GM21717 (cell line): ENCODE measurements around the gene CTDNEP1.
"Not testable (repeated sequence)": the region's sequence is repeated elsewhere in the genome, so short reads cannot be mapped to it uniquely, and the experiment has no call there.

Experiments
- ATAC-seq: cut with Tn5 transposase; IDR thresholded peaks from one replicate; pipeline ENCODE4 v1.9.1; 2021; ENCODE audit warnings: mild to moderate bottlenecking, moderate library complexity; ENCODE audit not compliant: unreplicated experiment

The CTDNEP1 gene

GRCh38 chr17:7249214-7249613 lies 2.3 kb downstream of the CTDNEP1 start:
- no peak for ATAC-seq

GRCh38 chr17:7248796-7249195 lies 2.7 kb downstream of the CTDNEP1 start:
- no peak for ATAC-seq

GRCh38 chr17:7246779-7247178 lies 4.8 kb downstream of the CTDNEP1 start:
- ATAC-seq, result no peak

GRCh38 chr17:7243838-7244237 lies 7.7 kb downstream of the CTDNEP1 start:
- ATAC-seq, result not testable (repeated sequence)

- ATAC-seq, result no peak
These were observed 8.1 kb downstream of the CTDNEP1 start for GRCh38 chr17:7243453-7243729.

GRCh38 chr17:7242717-7243452 lies 8.6 kb downstream of the CTDNEP1 start:
- ATAC-seq, result peak; percentile 38

GRCh38 chr17:7241783-7242716 lies 9.5 kb downstream of the CTDNEP1 start, which contains the start of gene GABARAP:
Gene GABARAP (minus strand): TSS chr17:7242449. CDS start chr17:7242330, 119 bp downstream.
- ATAC-seq, result peak; percentile 27

GRCh38 chr17:7241090-7241733 lies 10.3 kb downstream of the CTDNEP1 start:
- ATAC-seq, result no peak

DNA sequence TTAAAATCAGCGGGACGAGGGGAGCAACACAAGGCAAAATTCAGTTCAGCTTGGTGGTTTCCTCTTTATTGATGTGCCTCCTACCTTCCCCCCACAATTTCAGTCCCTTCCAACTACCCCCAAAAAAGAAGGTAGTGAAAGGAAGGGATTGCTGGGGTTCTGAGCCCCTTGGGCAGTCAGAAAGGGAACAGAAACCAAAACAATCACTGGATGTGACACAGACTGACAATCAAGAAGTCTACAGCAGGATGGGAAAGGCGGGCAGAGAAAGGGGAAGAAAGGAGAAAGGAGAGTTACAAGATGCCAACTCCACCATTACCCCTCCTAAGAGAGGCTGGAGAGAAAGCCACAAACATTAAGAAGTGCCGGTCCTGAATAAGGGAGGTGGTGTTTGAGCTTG lies 11.2 kb downstream of the CTDNEP1 start:
- no peak for ATAC-seq

- peak; percentile 37 for ATAC-seq
These were observed 12.2 kb downstream of the CTDNEP1 start, which contains the start of gene PHF23 for GRCh38 chr17:7239091-7240027. Gene PHF23 (minus strand): TSS chr17:7239457. CDS start chr17:7239279, 178 bp downstream.

- ATAC-seq, result no peak
These were observed 13.0 kb downstream of the CTDNEP1 start for GRCh38 chr17:7238420-7239090.

GRCh38 chr17:7237761-7238419 lies 13.6 kb downstream of the CTDNEP1 start:
- ATAC-seq, result no peak

DNA sequence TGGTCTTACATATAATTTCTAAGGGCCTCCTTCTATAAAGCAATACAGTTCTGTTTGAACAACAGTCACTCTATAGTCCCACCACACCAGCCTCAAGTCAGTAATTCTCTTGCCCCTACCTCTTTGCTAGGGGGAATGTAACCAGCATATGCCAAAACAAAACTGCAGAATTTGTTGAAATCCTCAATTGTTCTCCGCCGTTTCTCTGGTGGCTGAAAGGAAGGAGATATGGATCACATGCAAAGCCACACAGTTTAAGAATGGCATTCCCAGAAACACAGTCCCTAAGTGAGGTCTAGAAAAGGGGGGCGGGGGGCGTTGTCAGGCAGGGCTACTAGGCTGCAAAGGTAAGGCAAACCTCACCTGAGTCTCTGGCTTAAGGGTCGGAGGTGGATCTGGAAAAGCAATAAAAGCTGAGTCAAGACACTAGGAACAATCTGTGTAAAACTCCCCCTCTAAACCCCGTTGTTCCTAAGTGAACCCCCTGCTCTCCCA lies 14.2 kb downstream of the CTDNEP1 start:
- ATAC-seq, result no peak

DNA sequence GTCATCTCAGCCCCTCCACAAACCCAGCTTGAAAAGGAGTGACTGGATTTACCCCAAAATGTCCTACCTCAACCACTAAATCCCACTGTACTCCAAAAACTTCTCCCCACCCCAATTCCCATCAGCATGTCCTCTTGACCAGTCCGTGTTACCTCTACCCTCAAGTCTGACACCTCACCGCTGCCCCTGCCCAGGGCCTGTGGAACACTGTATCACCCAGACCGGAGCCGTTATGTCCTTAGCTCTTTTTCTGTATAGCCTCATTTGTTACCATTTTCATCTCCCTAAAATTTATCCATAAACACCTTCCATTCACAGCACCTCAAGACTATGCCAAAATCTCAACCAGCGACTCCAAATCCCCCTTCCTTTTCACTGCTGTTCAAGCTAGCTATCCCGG lies 14.7 kb downstream of the CTDNEP1 start:
- no peak for ATAC-seq

- ATAC-seq, result no peak
These were observed 15.6 kb downstream of the CTDNEP1 start for GRCh38 chr17:7235693-7236665.

DNA sequence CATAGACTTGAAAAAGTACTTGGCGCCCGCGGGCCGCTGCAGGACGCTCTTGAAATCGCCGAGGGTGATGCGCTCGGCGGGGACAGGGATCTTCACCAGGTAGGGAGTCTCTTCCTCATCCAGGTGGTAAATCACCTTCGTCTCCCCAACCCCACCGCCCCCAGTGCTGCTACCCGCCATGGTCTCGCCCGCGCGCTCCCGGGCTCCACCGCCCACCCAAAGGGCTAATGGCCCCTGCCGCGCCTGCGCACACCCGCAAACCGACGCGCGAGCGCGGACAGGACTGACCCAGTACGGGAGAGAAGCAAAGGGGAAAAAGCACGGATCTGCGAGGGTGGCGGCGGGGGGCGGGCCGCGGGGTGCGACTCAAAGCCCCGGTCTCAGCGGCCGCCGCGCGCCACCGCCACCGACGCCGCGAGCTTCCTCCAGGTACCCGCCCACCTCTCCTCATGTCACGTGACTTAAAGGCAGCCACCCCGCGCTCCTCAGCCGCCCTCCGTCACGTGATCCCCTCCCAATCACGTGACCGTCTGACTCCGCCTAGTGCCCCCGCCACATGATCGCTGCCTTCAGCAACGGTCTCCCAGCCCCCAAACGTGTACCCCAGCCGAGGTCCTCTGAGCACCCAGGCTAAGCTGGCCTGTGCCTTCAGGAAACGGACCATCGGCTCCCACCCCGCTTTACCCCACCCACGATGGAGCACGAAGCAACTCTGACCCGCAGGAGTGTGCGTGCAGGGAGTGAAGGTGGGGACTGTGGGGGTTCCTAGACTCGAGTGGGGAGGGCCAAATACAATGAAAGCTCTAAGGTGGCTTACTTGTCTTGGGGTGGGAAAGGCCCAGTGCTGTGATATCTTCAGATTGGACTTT lies 17.2 kb downstream of the CTDNEP1 start, which contains the start of gene DVL2:
Gene DVL2, minus strand, starts transcription at position 435 of the 869 bp plus-strand sequence. Its CDS starts 255 bp downstream, at position 180.
- ATAC-seq, result peak; percentile 31

DNA sequence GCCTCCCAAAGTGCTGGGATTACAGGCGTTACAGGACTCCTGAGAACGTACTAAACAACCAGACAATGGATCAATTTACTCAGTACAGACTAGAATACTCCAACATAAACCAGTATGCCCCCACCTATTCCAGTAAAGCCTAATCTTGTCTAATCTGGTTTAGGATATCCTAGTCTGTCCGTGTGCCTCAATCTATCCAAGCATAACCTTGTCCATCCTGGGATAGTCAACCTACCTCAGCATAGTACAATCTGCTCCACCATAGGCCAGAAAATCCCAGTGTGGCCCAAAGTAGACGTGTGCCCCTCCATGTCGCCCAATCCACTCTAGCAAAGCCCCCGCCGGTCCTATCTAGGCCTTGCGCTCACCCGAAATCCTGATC lies 17.8 kb downstream of the CTDNEP1 start:
- no peak for ATAC-seq
